ENCODE data around the gene FFAR3.

Gene FFAR3

GRCh38 chr19:35357867-35358573 lies at the start of gene FFAR3:
Gene FFAR3 (plus strand): TSS chr19:35358460. CDS start chr19:35358891, 431 bp downstream.
- DNase-seq, result peak; percentile 61

DNA sequence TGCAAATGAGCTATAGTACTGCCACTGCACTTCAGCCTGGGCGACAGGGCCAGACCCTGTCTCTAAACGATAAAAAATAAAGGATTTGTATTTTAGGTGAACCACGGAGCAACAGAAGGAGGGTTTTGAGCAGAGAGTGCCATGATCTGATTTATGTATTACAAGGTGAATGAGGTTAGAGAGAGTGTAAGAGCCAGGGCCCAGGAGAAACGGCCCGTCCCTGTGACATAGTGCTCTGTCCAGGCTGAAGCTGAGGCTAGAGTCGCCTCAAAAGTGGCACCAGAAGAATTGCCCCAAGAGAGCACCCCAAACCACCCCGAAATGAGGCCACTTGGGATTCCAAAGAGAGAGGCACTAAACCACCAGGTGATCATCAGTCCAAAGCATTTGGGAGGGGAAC lies 49.4 kb upstream of the FFAR3 start:
- no peak for DNase-seq

DNA sequence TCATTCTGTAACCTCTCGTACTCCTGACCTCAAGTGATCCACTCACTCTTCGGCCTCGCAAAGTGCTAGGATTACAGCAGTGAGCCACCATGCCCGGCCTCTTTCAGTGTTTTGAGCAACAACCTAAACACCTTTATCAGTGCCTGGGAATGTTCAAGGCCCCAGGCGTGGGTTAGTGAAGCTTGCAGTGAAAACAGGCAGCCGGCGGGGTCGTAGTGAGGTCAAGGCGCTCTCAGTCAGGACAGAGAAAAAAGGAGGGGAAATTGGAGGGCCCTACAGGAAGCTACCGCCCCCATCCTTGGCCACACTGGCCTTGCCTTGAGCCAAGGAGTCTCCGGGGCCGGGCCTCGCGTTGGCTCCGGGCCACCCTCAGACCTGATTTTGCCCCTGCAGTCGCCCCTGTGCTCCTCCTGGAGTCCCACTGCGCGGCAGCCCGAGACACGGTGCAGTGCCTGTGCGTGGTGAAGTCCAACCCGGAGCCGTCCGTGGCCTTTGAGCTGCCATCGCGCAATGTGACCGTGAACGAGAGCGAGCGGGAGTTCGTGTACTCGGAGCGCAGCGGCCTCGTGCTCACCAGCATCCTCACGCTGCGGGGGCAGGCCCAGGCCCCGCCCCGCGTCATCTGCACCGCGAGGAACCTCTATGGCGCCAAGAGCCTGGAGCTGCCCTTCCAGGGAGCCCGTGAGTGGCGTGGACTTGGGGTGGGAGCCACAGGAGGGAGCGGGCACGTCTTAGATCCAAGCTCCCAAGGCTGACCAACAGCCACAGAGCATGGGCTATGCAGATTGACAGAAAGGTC lies 48.6 kb upstream of the FFAR3 start:
- no peak for DNase-seq

- no peak for DNase-seq
Measured at GRCh38 chr19:35310331-35310730, 47.9 kb upstream of the FFAR3 start.

- no peak for DNase-seq
Measured at GRCh38 chr19:35310811-35311465, 47.3 kb upstream of the FFAR3 start.

DNA sequence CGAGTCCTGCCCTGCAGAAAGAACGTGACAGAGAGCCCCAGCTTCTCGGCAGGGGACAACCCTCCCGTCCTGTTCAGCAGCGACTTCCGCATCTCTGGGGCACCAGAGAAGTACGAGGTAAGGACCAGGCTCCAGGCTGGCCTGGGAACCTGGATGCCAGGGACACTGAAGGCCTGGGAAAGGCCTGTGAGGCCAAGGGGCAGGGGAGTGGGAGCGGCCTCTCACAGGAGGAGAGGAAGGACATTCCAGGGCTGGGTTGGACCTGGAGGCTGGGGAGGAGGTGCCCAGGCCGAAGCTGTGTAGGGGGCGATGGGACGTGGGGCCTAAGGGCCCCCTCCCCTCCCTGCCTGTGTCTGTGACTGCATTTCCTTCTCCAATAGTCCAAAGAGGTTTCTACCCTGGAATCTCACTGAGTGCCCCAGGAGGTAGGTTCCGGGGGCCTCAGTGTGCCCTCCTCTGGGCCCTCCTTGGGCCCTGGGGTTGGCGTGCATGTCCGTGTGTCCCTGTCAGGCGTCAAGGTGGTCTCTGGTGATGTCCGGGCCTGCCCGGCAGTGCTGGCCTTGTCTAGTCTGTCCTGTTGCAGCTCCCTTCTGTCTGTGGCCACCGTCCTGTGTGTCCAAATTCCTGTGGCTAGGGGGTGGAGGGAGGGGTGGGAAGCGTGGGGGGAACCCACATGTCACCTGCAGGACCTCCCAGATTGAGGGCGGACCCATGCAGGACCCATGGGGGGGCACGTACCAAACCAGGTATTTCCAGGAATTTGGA lies 46.2 kb upstream of the FFAR3 start:
- DNase-seq, result no peak

- DNase-seq, result no peak
Measured at GRCh38 chr19:35313587-35313986, 44.7 kb upstream of the FFAR3 start.

- no peak for DNase-seq
Measured at GRCh38 chr19:35314031-35314430, 44.2 kb upstream of the FFAR3 start.

DNA sequence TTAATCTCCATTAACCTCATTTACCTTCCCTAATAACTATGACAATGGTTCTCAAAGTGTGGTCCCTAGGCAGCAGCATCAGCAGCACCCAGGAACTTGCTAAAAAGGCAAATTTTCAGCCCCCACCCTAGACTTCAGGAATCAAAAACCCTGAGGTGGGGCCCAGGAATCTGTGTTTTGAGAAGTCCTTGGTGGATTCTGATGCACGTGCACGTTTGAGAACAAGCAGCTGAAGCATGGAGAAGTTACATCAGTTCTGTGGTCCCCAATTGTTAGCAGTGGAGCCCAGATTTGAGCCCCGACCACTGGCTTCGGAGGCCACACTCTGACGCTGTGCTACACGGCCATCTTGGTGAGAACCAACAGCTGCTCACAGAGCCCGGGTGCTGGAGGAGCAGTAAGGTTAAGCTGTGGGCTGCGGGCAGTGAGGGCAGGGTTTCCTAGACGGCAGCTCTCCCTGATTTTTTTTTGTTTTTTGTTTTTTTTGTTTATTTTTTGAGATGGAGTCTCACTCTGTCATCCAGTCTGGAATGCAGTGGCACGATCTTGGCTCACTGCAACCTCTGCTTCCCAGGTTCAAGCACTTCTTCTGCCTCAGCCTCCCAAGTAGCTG lies 43.3 kb upstream of the FFAR3 start:
- no peak for DNase-seq

DNA sequence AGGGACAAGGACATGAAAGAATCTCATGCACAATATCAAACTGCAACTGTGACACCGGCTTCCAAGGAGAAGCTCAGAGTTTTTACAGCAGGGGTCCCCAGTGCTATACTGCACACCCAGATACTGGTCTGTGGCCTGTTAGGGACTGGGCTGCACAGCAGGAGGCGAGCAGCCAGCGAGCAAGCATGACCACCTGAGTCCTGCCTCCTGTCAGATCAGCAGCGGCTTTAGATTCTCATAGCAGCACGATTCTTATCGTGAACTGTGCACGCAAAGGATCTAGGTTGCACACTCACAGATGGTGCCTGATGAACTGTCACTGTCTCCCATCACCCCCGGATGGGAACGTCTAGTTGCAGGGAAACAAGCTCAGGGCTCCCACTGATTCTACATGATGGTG lies 42.4 kb upstream of the FFAR3 start:
- no peak for DNase-seq

- no peak for DNase-seq
Measured at GRCh38 chr19:35316560-35316959, 41.7 kb upstream of the FFAR3 start.

GRCh38 chr19:35317464-35318043 lies 40.7 kb upstream of the FFAR3 start:
- DNase-seq, result no peak

DNA sequence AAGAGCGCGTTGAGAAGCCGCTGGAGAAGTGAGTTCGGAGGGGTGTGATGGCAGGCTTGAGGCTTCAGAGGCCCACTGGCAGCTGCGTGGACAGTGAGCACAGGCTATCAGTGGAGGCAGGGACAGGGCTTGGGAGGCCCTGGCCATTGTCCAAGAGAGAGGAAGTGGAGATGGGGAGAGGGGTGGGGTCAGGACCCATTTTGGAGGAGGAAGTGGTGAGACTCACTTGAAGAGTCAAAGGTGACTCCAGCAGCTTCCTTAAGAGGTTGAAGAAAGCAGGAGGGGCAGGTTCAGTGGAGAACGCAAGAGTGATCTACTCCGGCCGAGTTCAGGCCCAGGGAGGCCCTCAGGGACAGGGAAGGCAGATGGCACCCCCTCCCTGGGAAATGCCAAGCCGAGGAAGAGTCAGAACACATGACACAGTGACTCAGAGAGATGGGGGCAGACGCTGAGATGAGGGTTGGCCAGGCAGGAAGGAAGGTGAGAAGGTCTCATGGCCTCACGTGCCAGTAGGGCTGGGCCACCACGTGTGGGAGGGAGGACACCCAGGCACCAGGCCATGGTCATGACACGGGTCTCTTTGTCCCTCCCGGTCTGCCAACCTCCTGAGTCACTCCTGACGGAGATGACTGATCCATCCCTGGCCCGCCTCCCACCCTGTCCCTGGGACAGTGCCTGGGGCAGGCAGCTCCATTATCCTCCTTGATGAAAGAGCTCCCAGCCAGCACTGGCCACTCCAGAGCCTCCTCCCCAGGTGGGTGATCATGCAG lies 39.4 kb upstream of the FFAR3 start:
- DNase-seq, result no peak

GRCh38 chr19:35320065-35320713 lies 38.1 kb upstream of the FFAR3 start:
- DNase-seq, result no peak

- DNase-seq, result no peak
Measured at GRCh38 chr19:35321291-35321690, 37.0 kb upstream of the FFAR3 start.

DNA sequence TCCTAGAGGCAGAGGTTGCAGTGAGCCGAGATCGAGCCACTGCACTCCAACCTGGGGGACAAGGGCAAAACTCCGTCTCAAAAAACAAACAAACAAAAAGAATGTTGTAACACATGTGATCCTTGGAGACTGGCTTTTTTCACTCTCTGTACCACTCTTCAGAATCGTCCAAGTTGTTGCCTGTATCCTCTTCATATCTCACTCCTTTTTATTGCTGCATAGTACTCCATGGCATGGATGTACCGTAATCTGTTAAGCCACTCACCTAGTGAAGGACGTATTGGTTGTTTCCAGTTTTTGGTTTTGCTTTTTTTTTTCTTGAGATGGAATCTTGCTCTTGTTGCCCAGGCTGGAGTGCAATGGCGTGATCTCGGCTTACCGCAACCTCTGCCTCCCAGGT lies 36.2 kb upstream of the FFAR3 start:
- no peak for DNase-seq

DNA sequence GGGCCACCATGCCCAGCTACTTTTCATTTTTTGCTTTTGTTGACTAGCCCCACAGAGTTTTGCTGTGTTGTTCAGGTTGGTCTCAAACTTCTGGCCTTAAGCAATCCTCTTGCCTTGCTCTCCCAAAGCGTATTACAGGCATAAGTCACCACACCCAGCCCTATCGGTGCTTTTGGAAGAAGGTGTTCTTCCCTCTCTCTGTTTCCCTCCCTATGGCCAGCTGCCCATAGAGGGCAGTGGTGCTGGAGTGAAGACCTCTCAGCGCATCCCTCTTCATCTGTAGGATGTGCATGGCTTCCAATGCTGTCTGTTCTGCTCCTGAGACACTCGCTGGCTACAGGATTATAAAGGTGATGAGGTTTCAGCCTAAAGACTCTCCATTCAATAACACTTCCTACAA lies 30.6 kb upstream of the FFAR3 start:
- no peak for DNase-seq

- no peak for DNase-seq
Measured at GRCh38 chr19:35328851-35329285, 29.4 kb upstream of the FFAR3 start, which contains the start of gene CD22. Gene CD22 (plus strand): TSS chr19:35329187. CDS start chr19:35332041, 2,854 bp downstream.

DNA sequence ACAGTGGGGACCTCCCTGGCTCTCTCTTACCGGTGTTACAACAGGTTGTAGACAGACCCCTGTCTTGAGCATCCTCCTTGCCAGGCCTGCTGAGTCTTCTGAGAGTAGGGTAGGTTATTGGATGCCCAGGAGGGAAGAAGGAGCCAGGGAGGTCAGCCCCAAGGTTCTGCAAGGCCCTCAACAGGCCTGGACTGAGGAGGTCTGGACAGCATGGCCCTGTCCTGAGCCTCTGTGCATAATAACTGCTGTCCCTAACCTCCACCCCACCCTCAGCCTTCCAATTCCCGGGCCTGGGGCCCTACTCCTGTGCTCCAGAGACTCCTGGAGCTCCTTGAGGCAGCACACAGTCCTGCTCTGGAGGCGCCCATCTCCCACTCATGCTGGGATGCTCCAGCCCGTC lies 28.9 kb upstream of the FFAR3 start:
- no peak for DNase-seq

DNA sequence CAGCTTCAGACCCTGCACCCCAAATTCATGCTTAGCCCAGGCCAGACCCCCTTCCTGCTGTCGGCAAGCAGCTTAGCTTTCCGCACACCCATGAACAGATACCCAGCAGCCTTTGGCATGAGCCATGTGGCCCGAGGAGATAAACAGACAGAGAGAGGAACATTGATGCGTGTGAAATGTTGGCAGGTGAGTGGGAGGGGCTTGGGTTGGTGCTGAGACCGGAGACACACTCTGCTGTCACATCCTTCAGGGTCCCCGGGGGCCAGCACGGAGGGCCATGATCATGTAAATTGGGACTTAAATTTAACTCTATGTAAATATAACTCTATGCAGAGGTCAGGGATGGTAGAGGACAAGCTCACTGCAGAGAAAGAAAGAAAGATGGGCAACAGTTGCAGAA lies 27.8 kb upstream of the FFAR3 start:
- no peak for DNase-seq
